HG03565 (cell line): ENCODE data around the gene PIM3.
"Not testable (repeated sequence)": the region's sequence is repeated elsewhere in the genome, so short reads cannot be mapped to it uniquely, and the experiment has no call there.

Experiments
- ATAC-seq: cut with Tn5 transposase; IDR thresholded peaks from one replicate; pipeline ENCODE4 v1.9.1; 2021; ENCODE audit warnings: mild to moderate bottlenecking, moderate library complexity; ENCODE audit not compliant: unreplicated experiment

PIM3 gene

DNA sequence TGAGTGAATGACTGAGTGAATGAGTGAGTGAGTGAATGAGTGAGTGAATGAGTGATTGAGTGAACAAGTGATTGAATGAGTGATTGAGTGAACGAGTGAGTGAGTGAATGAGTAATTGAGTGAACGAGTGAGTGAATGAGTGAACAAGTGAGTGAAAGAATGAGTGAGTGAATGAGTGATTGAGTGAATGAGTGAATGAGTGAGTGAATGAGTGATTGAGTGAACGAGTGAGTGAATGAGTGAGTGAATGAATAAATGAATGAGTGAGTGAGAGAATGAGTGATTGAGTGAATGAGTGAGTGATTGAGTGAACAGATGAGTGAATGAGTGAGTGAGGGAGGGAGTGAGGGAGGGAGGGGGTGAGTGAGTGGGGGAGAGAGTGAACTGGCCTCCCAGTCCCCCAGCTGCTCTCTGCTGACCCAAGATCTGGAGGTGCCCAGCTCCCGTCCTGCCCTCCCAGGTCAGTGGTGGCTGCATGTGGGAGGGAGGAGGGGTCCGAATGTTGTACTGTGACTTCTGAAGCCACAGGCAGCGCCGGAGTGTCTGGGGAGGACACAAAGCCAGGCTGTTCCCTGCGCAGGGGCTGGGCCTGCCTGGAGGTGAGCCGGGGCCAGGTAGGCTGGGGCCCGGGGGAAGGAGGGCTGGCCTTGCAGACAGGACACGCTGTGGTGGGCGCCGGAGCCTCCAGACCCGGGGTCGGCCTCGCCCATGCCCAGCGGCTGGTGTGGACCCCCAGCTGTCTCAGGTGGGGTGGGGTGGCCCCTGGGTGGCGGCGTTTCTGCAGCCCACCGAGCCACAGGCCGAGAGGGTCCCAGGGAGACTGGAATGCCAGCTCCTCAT, 17.8 kb upstream of the PIM3 start:
- ATAC-seq = no peak

DNA sequence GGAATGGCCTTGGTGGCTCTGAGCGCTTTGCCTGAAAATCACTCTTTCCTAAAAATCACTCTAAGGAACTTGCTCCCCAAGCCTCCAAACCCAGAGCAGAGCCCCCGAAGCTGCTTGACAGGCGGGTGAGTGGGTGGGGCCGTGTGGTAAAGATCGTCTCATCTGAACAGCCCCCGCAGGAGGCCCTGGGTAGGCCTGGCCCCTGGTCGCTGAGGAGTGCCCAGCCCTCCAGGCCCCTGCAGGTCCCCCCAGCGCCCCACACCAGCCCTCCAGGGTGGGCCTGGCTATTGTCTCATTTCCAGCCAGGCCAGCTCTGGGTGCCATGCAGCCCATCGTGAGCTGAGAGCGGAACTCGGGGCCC, 17.2 kb upstream of the PIM3 start:
- no peak for ATAC-seq

DNA sequence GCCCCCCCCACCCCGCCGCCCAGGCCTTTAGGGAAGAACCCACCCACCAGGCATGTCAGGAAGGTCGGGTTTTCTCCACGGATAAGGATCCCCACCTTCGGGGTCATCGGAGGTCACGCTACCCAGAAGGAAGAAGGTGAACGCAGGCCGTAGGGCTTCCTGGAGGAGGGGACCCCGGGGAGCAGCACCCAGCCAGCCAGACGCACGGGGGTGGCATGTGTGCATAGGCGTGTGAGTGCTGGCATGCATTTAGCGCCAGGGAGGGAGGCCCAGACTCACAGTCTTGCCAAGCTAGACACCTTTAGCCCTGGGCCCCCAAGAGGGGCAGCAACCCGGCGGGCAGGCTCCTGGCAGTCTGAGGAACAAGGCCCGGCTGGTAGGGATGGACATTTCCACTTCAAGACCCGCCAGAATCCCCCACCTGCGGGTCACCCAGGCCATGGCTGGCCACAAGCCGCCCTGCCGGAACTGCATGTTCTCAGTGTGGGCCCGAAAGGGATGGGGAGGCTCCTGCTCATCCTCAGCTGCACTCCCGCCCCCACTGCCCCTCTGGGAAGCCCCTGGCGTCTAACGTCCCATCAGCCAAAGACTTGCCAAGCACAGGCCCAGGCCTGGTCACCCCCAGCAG, 16.7 kb upstream of the PIM3 start:
- ATAC-seq = no peak

DNA sequence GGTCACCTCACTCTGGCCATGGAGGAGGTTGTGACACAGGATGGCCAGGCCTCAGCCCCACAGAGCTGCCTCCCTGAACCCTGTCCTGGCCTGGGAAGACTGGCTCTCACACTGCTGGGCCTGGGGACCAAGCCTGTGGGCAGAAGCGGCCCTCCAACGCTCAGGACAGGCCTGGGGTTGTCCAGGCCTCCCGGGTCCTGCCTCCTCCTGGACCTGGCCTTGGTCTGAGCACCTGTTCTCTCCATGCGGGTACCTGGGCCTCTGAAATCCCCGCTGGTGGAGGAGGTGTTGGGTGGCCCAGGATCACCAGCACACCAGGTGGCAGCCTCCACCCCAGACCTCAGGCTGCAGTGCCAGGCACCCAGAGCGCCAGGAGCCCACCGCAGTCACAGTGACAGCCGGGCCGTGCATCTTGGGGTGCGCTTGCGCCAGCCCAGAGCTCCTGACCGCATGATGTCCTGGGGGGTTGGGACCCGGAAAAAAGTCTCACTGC, 16.1 kb upstream of the PIM3 start:
- no peak for ATAC-seq

DNA sequence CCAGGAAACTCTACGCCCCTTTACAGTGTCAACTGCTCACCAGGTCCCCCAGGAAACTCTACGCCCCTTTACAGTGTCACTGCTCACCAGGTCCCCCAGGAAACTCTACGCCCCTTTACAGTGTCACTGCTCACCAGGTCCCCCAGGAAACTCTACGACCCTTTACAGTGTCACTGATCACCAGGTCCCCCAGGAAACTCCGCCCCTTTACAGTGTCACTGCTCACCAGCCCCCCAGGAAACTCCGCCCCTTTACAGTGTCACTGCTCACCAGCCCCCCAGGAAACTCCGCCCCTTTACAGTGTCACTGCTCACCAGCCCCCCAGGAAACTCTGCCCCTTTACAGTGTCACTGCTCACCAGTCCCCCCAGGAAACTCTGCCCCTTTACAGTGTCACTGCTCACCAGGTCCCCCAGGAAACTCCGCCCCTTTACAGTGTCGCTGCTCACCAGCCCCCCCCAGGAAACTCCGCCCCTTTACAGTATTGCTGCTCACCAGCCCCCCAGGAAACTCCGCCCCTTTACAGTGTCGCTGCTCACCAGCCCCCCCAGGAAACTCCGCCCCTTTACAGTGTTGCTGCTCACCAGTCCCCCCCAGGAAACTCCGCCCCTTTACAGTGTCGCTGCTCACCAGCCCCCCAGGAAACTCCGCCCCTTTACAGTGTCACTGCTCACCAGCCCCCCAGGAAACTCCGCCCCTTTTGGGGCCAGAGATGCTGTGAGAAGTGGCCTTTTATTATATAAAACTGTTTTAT, 15.4 kb upstream of the PIM3 start:
- ATAC-seq = not testable (repeated sequence)

DNA sequence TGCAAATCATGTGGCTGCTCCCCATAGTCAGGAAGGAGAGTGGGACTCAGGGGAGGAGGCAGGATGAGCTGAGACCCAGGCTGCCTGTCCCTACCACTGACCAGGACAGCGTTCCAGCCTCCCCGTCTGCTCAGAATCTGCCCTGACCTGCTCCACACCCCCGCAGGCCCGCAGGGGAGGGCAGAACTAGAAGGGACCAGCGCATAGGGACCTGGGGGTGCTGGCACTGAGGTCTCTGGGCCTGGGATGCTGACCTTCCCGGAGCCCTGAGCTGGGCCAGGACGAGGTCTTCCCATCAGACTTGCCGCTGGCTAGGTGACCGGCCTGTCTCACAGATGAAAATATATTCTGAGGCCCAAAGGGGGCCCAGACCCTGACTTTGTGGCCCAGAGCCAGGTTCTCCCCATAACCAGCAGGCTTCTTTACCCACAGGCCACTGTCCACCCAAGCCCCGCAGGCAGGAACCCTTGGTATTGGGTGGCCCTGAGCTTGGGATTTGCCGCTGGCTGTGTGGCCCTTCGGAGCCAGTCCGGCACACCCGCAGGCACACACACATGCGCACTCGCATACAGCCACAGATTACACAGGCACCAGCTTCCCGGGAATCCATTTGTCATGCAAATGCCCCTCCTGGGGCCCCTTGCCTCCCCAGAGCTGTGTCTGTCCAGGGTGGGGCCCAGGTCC, 13.8 kb upstream of the PIM3 start:
- no peak for ATAC-seq

DNA sequence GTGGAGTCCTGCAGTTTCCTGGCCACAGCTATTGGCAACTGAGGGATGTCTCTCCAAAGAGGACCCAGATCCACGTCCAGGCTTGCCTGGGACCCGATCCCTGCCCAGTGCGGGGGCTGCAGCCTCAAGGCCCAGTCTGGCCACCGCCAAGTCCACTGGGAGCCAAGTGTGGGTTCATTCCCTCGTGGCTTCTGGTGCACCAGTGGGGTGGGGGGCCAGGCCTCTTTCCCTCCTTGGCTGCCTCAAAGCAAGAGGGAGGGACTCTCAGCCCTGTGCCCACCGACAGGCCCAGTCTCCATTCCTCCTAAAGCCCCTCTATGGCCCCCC, 13.3 kb upstream of the PIM3 start:
- ATAC-seq = no peak

DNA sequence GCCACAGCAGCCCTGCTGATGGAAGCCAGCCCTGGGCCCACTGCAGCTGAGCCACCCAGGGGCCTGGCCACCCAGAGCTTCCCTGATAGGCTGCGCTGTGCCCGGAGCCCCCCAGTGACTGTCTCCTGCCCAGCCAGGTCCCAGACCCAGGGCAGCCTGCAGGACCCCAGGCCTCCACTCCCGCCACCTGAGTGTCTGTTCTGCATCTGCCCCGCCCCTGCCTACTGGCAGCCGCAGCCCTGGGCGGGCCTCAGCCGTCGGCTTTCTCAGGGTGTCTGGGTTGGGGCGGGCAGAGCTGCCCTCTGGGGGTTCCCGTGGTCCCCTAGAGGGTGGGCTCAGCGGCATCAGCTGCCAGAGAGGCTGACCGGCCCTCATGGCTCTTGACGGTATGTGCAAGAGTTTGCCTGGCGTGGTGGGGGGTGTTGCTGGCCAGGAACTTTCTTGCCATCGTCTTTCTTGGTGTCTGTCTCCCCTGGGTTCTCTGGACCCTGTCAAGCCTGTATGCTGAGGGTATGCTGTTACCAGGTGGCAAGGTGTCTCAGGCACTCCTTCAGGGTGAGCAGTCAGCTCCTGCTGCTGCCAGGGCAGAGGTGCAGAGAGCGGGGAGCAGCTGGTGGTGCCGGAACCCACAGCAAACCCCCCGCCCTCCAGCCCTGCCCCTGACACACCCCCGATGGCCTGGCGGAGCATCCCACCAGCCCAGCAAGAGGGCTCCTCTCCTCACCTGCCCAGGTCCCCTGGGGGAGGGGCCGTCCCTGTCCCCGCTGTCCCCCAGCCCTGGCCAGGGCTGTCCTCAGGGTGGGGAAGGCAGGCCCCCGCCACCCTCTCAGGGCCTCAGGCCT, 12.2 kb upstream of the PIM3 start:
- ATAC-seq = no peak

DNA sequence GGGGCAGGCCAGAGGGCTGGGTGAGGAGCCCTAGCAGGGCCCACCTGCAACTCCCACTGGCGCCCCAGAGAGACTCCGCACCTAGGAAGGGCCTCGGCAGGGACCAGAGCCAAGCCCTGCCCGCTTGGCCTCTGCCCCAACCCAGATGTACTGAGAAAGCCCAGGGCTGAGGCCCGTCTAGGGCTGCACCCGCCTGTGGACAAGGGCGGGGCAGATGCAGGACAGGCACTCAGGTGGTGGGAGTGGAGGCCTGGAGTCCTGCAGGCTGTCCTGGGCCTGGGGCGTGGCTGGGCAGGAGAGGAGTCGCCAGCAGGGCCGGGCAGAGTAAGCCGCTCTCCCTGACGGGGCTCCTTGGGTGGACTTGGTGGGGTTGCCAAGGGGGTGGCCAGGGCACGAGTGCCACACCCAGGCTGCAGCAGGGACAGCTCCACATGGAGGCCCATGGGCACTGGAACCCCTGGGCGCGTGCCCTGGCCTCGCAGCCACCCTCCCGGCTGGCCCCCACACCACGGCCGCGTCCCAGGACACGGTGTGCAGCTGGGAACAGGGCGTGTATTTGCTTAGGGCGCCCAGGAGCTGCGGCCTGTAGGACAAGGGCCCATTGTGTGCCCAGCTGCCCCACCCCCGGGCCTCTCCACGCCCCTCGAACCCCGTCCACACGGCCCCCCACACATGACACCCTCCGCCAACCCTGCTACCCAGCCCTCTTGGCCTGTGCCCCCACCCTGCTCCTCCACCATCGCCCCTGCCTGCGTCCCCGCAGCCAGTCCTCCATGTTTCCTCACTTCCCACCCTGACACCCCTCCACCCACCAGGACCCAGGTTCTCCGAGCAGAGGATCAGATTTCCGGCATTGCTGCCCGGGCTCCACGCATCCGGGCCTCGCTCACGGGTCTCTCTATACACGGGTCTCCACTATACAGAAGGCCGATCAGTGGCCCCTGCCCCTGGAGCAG, 11.3 kb upstream of the PIM3 start:
- no peak for ATAC-seq

DNA sequence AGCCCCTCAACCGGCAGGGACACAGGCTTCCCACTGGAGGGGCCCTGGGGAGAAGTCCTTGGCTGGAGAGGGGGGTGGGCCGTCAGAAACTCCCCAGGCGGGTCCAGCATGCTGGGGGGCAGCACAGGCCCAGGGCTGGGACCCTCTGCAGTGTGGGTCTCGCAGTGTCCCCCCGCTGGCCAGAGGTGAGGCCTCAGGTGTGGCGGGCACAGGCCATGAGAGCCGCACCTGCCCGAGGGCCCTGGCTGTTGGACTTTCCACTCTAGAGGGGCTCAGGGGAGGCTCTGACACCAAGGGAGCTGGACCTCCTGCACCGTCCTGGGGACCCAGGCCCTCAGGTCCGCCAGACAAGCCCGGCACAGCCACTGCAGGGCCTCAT, 10.7 kb upstream of the PIM3 start:
- ATAC-seq = no peak

DNA sequence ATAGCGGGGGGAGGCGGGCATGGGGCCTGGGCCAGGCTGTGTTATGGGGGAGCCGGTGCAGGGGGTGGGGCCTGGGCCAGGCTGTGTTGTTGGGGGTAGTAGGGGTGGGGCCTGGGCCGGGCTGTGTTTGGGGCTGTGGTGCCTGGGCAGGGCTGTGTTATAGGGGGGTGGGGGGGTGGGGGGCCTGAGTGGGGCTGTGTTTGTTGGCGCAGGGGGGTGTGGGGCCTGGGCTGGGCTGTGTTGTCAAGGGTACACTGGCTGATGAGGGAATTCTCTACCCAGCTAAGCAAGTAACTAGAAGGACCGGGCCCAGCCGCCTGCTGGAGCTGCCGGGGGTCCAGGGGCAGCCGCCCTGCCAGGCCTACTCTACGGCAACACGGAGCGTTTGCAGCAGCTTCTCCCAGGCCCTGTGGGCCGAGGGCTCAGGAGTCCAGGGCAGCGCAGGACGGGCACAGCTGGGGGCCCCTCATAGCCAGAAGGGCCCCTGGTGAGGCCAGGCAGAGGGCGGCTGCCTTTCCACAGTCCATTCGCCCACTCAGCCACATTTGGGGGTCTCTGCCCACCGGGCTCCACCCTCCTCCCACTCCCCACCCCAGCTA, 10.1 kb upstream of the PIM3 start:
- no peak for ATAC-seq

DNA sequence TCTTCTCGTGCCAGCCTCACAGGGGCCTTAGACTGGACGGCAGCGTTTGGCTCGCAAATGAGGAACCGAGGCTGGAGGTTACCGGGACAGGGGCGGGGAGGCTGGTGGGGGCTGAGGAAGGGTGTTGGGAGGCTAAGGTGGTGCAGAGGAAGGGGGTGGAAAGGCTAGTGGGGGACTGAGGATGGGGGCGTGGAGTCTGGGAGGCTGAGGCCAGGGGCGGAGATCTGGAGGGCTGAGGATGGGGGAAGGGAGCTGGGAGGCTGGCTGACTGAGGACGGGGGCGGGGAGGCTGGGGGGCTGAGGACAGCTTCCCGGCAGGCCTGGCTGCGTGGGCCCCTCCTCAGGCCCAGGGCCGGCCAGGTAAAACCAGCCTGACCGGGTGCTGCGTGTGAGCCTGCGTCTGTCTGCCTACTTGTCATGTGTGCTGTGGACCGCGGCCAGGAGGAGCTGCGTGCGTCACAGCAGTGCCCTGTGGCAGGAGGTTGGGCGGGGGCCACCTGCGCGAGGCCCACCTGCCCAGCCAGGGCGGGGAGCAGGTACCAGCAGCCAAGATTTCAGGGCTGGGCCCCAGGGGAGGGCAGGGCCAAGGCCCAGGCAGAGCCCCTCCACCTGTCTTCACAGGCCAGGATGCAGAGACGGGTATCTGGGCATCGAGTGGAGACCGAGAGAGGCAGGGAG, 9.4 kb upstream of the PIM3 start:
- no peak for ATAC-seq

DNA sequence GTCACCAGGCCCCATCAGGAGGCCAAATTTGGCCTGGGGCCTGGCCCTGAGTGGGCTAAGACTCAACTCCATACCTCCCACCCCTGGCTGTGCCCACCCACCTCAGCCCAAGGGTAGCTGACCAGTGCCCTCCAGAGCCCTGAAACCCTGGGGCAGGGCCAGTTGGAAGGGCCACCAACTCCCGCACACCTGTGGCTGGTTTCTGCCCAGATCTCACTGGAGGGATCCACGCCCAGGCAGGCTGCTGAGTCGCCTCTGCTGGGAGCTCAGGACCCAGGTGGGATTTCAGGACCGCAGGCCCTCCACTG, 8.9 kb upstream of the PIM3 start:
- ATAC-seq = no peak

DNA sequence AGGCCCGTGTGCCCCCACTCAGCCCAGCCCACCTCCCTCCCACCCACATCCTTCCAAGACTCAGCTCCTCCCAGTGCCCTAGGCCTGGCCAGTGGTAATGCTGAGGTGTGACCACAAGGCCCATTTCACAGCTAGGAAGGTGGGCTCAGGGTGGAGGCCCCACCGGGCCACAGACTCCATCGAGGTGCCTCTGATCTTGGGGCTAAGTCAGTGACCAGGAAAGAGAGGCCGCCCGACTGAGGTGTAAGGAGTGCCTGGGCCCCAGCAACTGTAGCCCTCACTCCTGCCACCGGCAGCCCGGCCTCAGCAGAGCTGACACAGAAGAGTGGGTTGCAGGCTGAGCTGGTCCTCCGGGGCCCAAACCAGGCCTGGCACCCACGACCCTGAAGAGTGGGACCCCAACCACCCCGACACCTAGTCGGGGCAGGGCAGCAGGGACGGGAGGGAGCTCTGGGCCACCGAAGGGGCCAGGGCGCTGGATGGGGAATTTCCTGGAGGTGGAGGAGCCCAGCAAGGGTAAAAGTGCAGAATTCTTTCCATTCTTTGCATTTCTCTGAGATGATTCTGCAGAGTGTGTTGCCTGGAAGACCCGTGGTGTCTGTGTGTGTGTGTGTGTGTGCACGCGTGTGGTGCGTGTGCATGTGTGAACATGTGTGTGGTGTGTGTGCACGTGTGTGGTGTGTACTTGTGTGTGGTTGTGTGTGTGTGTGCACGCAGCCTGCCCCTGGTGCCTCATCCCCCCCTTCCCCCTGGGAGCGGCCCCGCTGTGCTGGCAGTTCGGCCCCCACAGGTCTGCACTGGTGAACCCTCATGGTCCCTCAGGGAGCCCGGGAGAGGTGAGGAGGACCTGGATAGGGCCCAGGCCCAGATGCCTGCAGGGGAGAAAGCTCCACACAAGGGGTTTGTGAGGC, 8.3 kb upstream of the PIM3 start:
- ATAC-seq = no peak

DNA sequence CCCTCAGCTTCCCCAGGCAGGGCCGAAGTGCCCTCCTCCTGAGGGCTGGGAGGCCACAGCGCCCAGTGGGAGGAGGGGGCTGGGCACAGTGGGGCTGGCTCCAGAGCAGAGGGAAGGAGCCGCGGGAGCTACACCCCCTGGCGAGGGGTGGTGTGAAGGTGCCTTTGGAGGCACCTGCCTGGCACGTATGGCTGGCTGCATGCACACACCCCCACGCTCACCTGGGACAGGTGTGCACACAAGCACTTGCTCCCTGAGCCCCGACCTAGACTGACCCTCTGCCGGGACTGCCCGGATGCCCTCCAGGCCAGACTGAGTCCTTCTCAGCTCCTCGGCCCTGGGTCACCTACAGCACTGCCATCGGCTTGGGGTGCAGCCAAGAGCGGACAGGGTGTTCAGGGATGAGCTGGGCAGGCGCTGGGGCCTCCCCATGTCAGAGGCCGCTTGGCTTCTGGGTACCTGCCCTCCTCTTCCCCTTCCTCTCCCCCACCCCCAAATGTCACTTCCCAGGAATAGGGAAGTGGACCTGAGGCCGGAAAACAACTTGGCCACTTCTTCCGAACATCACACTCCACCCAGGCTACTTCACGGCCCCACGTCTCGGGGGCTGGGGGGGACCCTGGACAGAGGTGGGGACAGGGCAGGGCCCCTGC, 7.4 kb upstream of the PIM3 start:
- ATAC-seq = no peak

DNA sequence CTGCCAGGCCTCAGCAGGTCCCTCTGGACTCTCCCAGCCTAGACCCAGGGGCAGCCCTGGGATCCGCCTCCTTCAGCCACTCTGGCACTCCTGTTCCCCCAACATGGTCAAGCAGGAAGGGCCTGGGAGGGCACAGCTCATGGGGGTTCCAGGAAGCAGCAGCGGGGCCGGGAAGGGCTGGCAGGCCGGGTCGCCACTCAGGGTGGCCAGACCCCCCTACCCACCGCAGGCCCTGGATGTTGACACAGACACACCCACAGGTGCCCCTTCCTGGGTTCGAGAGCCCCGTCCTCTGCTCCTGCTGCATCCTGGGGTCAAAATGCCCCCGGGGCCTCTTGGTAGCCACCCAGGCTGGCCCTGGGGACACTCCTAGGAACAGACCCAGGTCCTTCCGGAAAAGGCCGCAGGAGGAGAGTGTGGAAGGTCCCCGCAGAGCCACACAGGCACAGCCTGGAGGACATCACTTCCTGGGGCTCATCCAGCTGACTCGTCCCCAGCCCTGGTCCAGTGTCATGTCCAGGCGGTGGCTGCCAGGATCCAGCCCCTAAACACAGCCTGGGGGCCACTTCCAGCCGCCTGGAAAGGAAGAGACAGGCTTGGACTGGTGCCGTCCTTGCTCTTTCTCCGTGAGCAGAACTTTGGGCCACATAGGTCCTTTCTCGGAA, 6.8 kb upstream of the PIM3 start:
- no peak for ATAC-seq

DNA sequence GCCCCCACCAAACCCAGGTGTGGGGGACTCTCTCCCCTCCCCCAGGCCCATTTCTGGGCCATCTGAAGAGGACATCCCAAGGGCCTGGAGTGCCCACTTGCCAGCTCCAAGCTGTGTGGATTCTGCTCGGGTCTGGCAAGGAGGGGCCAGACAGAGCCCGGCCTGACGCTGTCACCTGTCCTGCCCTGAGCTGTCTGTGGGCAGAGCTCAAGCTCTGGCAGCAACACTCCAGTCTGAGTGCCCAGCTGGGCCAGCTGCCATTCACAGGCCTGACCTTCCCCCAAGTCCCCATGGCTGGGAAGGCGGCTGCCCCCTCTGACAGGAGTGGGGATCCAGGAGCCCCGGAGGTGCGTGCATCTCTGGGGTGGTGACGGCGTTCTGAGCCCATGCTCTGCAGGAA, 6.2 kb upstream of the PIM3 start:
- no peak for ATAC-seq
